ENCODE results near the gene PARP16.

The PARP16 gene

GRCh38 chr15:65209701-65210643 is 76.7 kb downstream of the PARP16 start:
- peaks cover 2% of the 10 kb centered on the region for H3K27me3 ChIP-seq (replicated peaks; ENCODE audit: control insufficient read depth, insufficient read depth, low read length)
- no peak overlapping the region for H3K4me3 ChIP-seq (replicated peaks; ENCODE audit: low read depth, low read length)
- TF ChIP-seq, protein P1, sequence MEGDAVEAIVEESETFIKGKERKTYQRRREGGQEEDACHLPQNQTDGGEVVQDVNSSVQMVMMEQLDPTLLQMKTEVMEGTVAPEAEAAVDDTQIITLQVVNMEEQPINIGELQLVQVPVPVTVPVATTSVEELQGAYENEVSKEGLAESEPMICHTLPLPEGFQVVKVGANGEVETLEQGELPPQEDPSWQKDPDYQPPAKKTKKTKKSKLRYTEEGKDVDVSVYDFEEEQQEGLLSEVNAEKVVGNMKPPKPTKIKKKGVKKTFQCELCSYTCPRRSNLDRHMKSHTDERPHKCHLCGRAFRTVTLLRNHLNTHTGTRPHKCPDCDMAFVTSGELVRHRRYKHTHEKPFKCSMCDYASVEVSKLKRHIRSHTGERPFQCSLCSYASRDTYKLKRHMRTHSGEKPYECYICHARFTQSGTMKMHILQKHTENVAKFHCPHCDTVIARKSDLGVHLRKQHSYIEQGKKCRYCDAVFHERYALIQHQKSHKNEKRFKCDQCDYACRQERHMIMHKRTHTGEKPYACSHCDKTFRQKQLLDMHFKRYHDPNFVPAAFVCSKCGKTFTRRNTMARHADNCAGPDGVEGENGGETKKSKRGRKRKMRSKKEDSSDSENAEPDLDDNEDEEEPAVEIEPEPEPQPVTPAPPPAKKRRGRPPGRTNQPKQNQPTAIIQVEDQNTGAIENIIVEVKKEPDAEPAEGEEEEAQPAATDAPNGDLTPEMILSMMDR (IDR thresholded peaks at IDR 0.05; ENCODE audit: insufficient read depth, low read length, poor library complexity, severe bottlenecking) = no peak
- no peak for DNase-seq (ENCODE audit: extremely low read depth, insufficient read length)
- no peaks in the 10 kb centered on the region for H3K36me3 ChIP-seq (ENCODE audit: control insufficient read depth, insufficient read depth, low read length)

- DNase-seq (ENCODE audit: extremely low read depth, insufficient read length) = no peak
- H3K36me3 ChIP-seq (ENCODE audit: control insufficient read depth, insufficient read depth, low read length) = no peaks in the 10 kb centered on the region
- H3K4me3 ChIP-seq (replicated peaks; ENCODE audit: low read depth, low read length) = no peak overlapping the region
- TF ChIP-seq, protein P1 (IDR thresholded peaks at IDR 0.05; ENCODE audit: insufficient read depth, low read length, poor library complexity, severe bottlenecking) = no peak
- peaks cover 2% of the 10 kb centered on the region for H3K27me3 ChIP-seq (replicated peaks; ENCODE audit: control insufficient read depth, insufficient read depth, low read length)
Measured at GRCh38 chr15:65208647-65209046, 78.0 kb downstream of the PARP16 start.

Measured in GM06990 (cell line).